H1 (cell line): ENCODE data around the gene CAMTA1.

ENCODE experiments used
- ATF3 ChIP-seq: IDR thresholded peaks from 2 replicates; pipeline ENCODE4 v1.6.1; 2011; ENCODE audit warnings: low read depth, mild to moderate bottlenecking, low read length; ENCODE audit not compliant: insufficient read depth
- CREB1 ChIP-seq: IDR thresholded peaks from 2 replicates; pipeline ENCODE4 v1.6.1; 2012; ENCODE audit warnings: inconsistent platforms
- CTCF ChIP-seq, 3 experiments: IDR thresholded peaks; 1 replicate in 2 of 3; 2 replicates in 1 of 3; pipeline versions ENCODE4 v1.5.1 to v1.6.1; 2011; ENCODE audit warnings: low read length in 3 of 3, mild to moderate bottlenecking in 3 of 3, inconsistent platforms in 2 of 3, low read depth in 1 of 3, moderate library complexity in 1 of 3; ENCODE audit not compliant: insufficient read depth in 1 of 3; ENCODE audit errors: control extremely low read depth in 1 of 3
- EZH2 ChIP-seq: fragments of 200-600 bp; sonication (generic); IDR thresholded peaks from 2 replicates; pipeline ENCODE4 v1.7.1; 2012; ENCODE audit warnings: low read depth, mild to moderate bottlenecking, moderate library complexity, low read length, inconsistent platforms; ENCODE audit not compliant: severe bottlenecking
- FOSL1 ChIP-seq: IDR thresholded peaks from 2 replicates; pipeline ENCODE4 v1.6.1; 2011; ENCODE audit warnings: mild to moderate bottlenecking, low read depth, low read length, moderate library complexity; ENCODE audit not compliant: insufficient read depth
- GTF2F1 ChIP-seq: IDR thresholded peaks from 2 replicates; pipeline ENCODE4 v1.6.1; 2012; ENCODE audit warnings: low read depth, low read length, improper control_type of control experiment, borderline replicate concordance
- MAX ChIP-seq: IDR thresholded peaks from 2 replicates; pipeline ENCODE4 v1.6.1; 2012; ENCODE audit warnings: inconsistent platforms
- NRF1 ChIP-seq: IDR thresholded peaks from 2 replicates; pipeline ENCODE4 v1.6.1; 2011; ENCODE audit warnings: mild to moderate bottlenecking, low read depth, low read length, improper control_type of control experiment
- POLR2A ChIP-seq, 2 experiments: IDR thresholded peaks; 1 replicate in 1 of 2; 2 replicates in 1 of 2; pipeline ENCODE4 v1.6.1; 2011; ENCODE audit warnings: low read depth in 2 of 2, low read length in 2 of 2, mild to moderate bottlenecking in 2 of 2; ENCODE audit errors: control extremely low read depth in 1 of 2
- POLR2AphosphoS5 ChIP-seq: IDR thresholded peaks from 2 replicates; pipeline ENCODE4 v1.6.1; 2011; ENCODE audit warnings: low read depth, low read length
- SP1 ChIP-seq: IDR thresholded peaks from 2 replicates; pipeline ENCODE4 v1.6.1; 2011; ENCODE audit warnings: low read depth, low read length
- SP4 ChIP-seq: IDR thresholded peaks from 2 replicates; pipeline ENCODE4 v1.6.1; 2012; ENCODE audit warnings: low read length, inconsistent platforms
- YY1 ChIP-seq: IDR thresholded peaks from 2 replicates; pipeline ENCODE4 v1.6.1; 2011; ENCODE audit warnings: low read depth, mild to moderate bottlenecking, low read length

DNA sequence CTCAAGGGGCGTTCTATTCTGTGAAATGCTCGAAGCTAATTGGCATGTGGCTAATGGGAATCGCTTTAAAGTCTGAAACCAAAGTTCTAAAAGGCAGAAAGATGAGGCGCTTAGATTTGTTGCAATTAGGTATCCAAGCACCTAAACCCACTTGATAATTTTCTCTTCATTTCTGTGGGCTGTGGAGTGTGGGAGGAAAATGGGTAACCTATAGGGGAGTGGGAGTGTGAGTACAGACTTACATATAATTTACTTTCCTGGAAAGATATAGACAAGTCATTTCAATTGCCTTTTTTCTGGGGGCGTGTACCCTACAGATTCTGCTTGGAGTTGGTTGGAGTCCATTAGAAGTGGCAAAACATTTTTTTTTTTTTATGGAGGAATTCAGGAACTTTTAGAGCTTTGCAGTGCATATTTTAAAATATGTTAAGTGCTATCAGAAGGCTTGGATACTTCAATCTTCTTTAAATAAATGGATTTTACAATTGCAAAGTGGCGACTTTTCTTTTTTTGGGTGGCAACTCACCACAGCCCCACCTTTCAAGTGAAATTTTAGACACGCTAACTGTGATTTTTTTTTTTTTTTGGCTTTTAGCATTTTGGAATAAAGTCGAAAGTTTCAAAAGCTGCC is 254.5 kb downstream of the CAMTA1 start:
- TF ChIP-seq NRF1 (no peak), CTCF (IDR thresholded peaks at IDR 0.05; ENCODE audit: control extremely low read depth in 1 of 3, insufficient read depth in 1 of 3, low read depth in 1 of 3, low read length in 3 of 3) (no peak), SP1 (no peak), MAX (no peak), EZH2 (no peak), YY1 (no peak), GTF2F1 (no peak), POLR2AphosphoS5 (no peak), POLR2A (IDR thresholded peaks at IDR 0.05; ENCODE audit: control extremely low read depth in 1 of 2, low read depth in 2 of 2, low read length in 2 of 2) (no peak), SP4 (no peak), FOSL1 (no peak), CREB1 (no peak), ATF3 (no peak)
